Hematopoietic multipotent progenitor cell treated with erythropoietin and hydrocortisone succinate and interleukin-3 and kit ligand, for 6 days (in vitro differentiated cells): ENCODE measurements around the gene RHOH.

Source experiments
- DNase-seq: peaks from one replicate; pipeline ENCODE4 v3.0.0-alpha.2; 2015

Gene RHOH

GRCh38 chr4:40206426-40206825 is 9.6 kb downstream of the RHOH start:
- DNase-seq, result peak; percentile 56

GRCh38 chr4:40209401-40209800 is 12.6 kb downstream of the RHOH start:
- no peak for DNase-seq

GRCh38 chr4:40210776-40211175 is 13.9 kb downstream of the RHOH start:
- no peak for DNase-seq

GRCh38 chr4:40211224-40212185 is 14.7 kb downstream of the RHOH start:
- no peak for DNase-seq

- no peak for DNase-seq
Observed at GRCh38 chr4:40212674-40213527, 16.1 kb downstream of the RHOH start.

GRCh38 chr4:40214038-40214437 is 17.2 kb downstream of the RHOH start:
- DNase-seq, result no peak

GRCh38 chr4:40214661-40215418 is 18.0 kb downstream of the RHOH start:
- no peak for DNase-seq

GRCh38 chr4:40216622-40217366 is 20.0 kb downstream of the RHOH start:
- DNase-seq, result no peak

- DNase-seq, result no peak
Observed at GRCh38 chr4:40221744-40222143, 24.9 kb downstream of the RHOH start.

GRCh38 chr4:40223343-40223742 is 26.5 kb downstream of the RHOH start:
- DNase-seq, result no peak

GRCh38 chr4:40224432-40224831 is 27.6 kb downstream of the RHOH start:
- DNase-seq, result no peak

GRCh38 chr4:40225497-40225896 is 28.7 kb downstream of the RHOH start:
- no peak for DNase-seq

- peak; percentile 52 for DNase-seq
Observed at GRCh38 chr4:40227284-40227683, 30.5 kb downstream of the RHOH start.

- DNase-seq, result no peak
Observed at GRCh38 chr4:40228497-40229365, 31.9 kb downstream of the RHOH start.

- DNase-seq, result no peak
Observed at GRCh38 chr4:40231316-40231863, 34.6 kb downstream of the RHOH start.

- DNase-seq, result no peak
Observed at GRCh38 chr4:40232610-40233009, 35.8 kb downstream of the RHOH start.

- no peak for DNase-seq
Observed at GRCh38 chr4:40233227-40233626, 36.4 kb downstream of the RHOH start.

GRCh38 chr4:40234519-40235039 is 37.7 kb downstream of the RHOH start:
- no peak for DNase-seq

GRCh38 chr4:40238008-40238699 is 41.3 kb downstream of the RHOH start:
- DNase-seq, result no peak
